ENCODE data around the gene AUTS2.

The AUTS2 gene

DNA sequence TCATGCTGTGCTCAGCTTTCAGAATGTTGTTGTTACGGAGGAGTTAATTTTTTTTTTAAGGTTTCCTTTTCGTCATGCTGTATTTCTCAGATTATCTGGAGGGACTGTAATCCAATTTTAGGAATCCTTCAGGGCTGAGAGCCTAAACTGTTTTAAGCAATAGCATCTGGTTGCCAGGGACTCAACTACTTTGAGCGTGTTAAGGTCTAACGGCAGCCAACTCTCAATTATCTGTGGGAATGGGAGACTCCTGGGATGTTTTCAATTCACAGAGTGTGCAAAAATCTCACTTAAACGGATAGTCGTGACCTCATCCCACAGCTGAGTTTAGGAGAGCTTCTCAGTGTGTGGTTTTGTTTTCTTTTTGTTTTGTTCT, 291.7 kb downstream of the AUTS2 start:
- no peak for TF ChIP-seq GATA2 (IDR thresholded peaks at IDR 0.05; ENCODE audit: low read depth, low read length)
- no peak for TF ChIP-seq GATA3 (IDR thresholded peaks at IDR 0.05; ENCODE audit: low read depth, low read length)

DNA sequence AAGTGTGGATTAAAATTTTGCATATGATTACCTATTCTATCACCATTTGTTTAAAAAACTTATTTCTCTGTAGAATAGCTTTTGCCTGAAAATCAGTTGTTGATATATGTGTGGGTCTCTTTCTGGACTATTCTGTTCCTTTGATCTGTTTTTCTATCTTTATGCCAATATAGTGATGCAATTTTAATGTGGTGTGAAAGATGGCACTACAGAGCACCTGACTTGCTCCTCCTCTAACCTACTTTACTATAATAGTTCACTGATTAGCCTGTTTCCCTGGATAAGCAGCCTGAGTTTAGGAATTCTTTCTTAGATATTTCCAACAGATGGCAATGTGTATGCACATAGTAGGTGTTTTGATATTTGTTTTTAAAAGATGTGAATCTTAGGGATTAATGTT, 294.5 kb downstream of the AUTS2 start:
- no peak for TF ChIP-seq GATA3 (IDR thresholded peaks at IDR 0.05; ENCODE audit: low read depth, low read length)
- TF ChIP-seq GATA2 (IDR thresholded peaks at IDR 0.05; ENCODE audit: low read depth, low read length), result no peak

DNA sequence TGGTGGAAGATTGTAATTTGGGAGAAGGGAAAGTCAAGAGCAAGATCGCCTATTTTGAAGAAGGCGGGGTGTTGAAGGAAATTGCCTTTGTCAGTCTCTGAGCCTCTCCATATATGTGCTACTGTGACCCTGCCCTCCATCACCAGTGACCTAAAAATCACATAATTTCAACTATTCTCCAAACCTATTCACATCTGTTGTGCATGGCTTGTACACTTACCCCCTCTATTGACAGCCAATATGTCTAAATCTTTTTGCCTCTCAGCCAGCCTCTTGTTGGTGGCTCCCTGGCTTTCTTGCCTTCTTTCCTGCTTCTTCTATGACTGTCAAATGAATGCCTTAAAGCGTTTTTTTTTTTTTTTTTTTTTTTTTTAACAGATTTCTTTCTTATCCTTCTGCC, 295.6 kb downstream of the AUTS2 start:
- TF ChIP-seq GATA2 (IDR thresholded peaks at IDR 0.05; ENCODE audit: low read depth, low read length) (no peak), GATA3 (IDR thresholded peaks at IDR 0.05; ENCODE audit: low read depth, low read length) (no peak)

DNA sequence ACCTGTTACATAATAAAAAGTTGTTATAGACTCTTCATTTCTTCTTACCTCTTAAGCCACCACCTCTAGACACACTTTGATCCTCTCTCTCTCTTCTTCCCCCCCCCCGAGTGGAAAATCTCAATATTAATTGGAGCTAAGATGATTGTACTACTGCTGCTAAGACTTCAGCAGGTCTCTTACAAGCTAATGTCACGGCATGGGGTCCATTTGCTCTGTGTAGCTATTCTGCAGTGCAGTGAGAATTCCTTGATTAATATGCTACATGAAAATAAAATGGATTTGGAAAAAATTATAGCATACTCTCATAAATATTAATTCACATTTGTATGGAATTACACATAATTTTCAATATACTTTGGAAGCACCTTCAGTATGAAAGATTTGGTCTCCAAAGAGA, 297.2 kb downstream of the AUTS2 start:
- TF ChIP-seq GATA2 (IDR thresholded peaks at IDR 0.05; ENCODE audit: low read depth, low read length) (no peak), GATA3 (IDR thresholded peaks at IDR 0.05; ENCODE audit: low read depth, low read length) (no peak)

DNA sequence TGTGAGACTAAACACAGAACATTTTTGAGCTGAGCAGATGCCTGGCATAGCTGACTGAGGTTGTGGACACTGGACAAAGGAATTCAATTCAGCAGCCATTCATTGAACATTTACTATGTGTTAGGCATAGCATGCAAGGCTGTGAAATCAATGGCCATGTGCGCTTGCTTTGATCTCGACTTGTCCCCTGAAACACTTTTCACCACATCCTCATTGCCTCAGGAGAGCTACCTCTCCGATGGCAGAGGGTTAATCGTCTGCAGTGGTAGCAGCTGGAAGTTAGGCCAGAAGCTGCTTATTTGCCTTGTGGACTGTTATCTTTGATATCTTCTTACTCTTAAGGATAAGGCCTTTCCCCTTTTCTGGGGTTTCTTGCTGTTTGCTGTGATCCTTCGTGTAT, 297.8 kb downstream of the AUTS2 start:
- no peak for TF ChIP-seq GATA2 (IDR thresholded peaks at IDR 0.05; ENCODE audit: low read depth, low read length)
- no peak for TF ChIP-seq GATA3 (IDR thresholded peaks at IDR 0.05; ENCODE audit: low read depth, low read length)

DNA sequence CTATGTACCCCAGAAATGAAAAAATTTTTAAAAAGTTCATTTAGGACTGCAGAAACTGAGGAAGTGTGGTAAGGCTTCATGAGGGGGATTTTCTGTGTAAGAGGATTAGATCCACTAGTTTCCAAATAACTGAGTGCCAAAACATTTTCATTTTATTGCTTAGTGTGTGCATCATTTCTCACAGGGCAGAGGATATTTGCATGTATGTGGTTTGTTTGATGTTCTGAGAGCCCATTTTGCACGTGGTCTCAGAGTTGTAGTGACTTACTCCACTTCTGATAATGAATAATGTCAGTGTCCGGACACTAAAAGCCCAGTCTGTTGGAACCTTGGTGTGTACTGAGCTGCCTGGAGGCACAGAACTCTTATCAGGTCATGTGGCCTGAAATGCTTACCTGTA, 299.9 kb downstream of the AUTS2 start:
- TF ChIP-seq GATA2 (IDR thresholded peaks at IDR 0.05; ENCODE audit: low read depth, low read length) (no peak), GATA3 (IDR thresholded peaks at IDR 0.05; ENCODE audit: low read depth, low read length) (no peak)

DNA sequence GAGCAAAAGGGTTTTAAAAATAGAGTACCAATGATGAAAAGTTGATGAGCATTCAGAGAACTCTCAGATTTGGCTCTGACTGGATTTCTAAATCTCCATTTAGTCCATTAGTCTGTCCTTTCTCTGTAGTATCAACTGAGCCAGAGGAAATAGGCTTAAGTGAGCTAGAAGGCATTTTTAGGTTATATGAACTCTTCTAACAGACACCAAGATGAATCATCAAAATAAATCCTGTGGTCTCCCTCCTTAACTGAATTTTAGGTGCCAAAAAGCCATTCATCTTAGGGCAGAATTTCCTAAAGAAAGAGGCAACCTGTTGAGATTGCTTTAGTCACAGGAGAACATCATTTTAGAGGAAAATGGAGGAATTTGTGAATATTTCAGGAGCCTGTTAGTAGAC, 305.1 kb downstream of the AUTS2 start:
- no peak for TF ChIP-seq GATA3 (IDR thresholded peaks at IDR 0.05; ENCODE audit: low read depth, low read length)
- no peak for TF ChIP-seq GATA2 (IDR thresholded peaks at IDR 0.05; ENCODE audit: low read depth, low read length)

DNA sequence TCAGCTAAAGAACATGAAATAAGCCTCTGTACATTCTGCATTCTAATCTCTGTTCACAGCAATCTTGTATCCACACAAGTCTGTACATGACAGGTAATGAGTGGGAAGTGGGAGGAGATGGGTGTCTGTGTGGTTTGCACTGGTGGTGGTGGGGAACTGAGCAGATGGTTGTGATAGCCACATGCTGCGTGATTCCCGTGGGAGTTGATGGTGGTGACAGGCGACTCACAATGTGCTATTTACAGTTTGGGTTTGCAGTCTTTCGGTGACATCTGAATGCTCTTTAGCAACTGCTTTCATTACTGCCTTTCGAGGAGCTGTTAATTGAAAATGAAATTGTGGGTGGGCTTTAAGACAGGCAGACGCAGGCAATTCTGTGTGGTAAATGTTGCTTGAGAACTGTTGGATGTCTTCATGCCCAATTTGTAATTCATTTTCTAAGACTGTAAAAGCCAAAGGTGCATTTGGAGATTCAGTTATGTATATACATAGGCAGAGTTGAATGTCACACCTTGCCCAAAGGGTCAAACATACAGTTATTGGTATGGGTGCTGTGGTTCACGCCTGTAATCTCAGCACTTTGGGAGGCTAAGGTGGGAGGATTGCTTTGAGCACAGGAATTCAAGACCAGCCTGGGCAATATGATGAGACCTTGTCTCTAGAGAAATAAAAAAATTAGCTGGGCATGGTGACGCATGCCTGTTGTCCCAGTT, 308.2 kb downstream of the AUTS2 start:
- TF ChIP-seq GATA2 (IDR thresholded peaks at IDR 0.05; ENCODE audit: low read depth, low read length) (no peak), GATA3 (IDR thresholded peaks at IDR 0.05; ENCODE audit: low read depth, low read length) (no peak)

DNA sequence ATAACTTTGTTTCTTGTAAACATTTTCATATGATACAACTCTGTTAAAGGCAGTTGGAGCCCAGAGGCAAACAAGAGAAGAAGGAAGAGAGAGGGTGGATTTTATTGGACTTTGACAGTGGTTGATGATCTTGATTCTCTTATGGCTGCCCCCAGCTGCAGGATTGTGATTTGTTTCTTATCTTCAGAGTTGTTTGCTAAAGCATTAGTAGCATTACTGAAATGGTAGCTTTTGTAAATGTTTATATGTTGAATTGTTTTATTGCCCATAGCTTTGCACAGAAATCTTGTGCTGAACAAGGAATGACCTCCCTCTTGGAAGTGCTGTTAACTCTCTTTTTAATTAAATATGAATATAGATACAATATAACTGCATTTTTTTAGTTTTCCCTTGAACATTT, 309.4 kb downstream of the AUTS2 start:
- TF ChIP-seq GATA3 (IDR thresholded peaks at IDR 0.05; ENCODE audit: low read depth, low read length) (no peak), GATA2 (IDR thresholded peaks at IDR 0.05; ENCODE audit: low read depth, low read length) (no peak)

DNA sequence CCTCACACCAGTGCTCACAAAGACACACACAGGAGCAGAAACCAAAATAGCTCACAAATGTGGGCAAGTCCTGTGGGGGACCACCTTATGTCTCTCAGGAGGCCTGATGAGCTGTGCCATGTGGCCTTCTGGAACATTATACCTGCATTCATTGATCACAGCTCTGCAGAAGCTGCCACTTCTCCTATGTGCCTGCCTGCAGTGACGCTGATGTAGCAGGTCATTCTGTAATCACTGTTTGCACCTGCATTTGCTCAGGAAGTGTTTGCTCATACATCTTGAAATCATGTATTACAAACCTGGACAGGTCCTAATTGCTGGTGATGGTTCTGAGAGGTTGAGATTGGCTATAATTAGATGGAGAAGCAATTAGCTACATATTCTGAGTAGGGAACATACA, 310.2 kb downstream of the AUTS2 start:
- no peak for TF ChIP-seq GATA2 (IDR thresholded peaks at IDR 0.05; ENCODE audit: low read depth, low read length)
- no peak for TF ChIP-seq GATA3 (IDR thresholded peaks at IDR 0.05; ENCODE audit: low read depth, low read length)

DNA sequence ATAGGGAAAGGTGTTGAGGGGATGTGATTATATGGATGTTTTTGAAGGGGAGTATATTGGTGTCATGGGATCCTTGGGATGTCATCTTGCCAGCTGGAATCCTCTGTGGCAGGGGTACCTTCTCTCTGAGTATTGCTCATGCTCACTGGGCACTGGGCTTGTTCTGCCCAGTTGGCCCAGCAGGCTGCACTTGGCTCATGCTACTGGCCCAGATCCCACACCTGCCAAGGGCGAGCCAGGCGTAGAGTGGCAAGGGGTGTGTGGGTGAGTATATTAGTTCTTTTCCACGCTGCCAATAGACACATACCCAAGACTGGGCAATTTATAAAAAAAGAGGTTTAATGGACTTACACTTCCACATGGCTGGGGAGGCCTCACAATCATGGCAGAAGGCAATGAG, 311.9 kb downstream of the AUTS2 start:
- TF ChIP-seq GATA3 (IDR thresholded peaks at IDR 0.05; ENCODE audit: low read depth, low read length) (no peak), GATA2 (IDR thresholded peaks at IDR 0.05; ENCODE audit: low read depth, low read length) (no peak)

DNA sequence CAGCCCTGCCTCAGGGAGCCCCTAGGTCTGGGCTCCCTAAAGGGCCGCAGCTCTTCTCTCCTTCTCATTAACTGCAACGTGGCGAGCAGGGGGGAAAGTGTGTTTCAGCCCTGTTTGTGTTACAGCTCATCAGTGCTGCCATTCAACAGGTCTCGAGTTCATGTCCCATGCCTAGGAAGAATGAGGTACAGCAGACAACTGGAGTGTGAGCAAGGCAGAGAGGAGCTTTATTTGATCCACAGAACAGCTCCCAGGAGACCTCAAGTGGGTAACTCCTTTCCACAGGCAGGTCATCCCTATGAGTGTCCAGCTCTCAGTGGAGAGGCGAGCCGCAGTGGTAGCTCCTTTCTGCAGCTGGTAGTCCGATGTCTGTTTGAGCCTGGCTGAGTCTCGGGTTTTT, 313.1 kb downstream of the AUTS2 start:
- TF ChIP-seq GATA3 (IDR thresholded peaks at IDR 0.05; ENCODE audit: low read depth, low read length), result no peak
- TF ChIP-seq GATA2 (IDR thresholded peaks at IDR 0.05; ENCODE audit: low read depth, low read length), result no peak

DNA sequence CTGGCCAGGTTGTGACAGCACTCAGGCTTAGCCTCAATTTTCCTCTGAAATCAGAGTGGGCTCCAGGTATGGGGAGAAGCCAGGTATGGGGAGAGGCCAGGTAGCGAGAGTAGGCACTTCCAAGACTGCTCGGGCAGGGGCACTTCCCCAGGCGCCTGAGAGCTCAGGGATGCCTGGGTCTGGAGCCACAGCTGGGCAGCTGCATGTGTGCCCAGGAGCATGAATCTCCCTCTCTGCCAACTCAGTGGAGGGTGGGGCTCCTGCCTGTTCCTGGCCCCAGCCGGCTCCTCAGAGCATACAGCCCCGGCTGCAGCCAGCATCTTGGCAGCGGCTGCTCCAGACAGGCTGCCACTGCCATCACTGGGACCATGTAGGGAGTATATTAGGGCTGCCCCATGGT, 313.9 kb downstream of the AUTS2 start:
- TF ChIP-seq GATA2 (IDR thresholded peaks at IDR 0.05; ENCODE audit: low read depth, low read length) (no peak), GATA3 (IDR thresholded peaks at IDR 0.05; ENCODE audit: low read depth, low read length) (no peak)

DNA sequence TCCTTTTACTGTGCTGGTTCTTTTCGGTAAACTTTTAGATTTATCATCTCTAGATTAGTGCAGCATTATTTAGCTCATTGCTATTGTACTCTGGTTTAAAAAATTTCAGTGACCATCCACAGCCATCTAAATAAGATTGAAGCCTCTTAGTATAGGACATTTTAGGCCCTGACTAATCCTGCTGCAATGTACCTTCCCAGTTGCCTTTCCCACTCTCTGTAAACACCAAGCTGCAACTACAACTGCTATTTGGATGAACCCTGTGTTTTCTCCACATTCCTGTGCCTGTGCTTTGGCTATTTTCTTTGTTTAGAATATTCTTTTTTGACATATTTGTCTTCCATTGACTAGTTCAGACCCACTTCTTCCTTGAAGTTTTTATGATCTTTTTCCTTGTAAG, 314.6 kb downstream of the AUTS2 start:
- TF ChIP-seq GATA3 (IDR thresholded peaks at IDR 0.05; ENCODE audit: low read depth, low read length) (no peak), GATA2 (IDR thresholded peaks at IDR 0.05; ENCODE audit: low read depth, low read length) (no peak)

DNA sequence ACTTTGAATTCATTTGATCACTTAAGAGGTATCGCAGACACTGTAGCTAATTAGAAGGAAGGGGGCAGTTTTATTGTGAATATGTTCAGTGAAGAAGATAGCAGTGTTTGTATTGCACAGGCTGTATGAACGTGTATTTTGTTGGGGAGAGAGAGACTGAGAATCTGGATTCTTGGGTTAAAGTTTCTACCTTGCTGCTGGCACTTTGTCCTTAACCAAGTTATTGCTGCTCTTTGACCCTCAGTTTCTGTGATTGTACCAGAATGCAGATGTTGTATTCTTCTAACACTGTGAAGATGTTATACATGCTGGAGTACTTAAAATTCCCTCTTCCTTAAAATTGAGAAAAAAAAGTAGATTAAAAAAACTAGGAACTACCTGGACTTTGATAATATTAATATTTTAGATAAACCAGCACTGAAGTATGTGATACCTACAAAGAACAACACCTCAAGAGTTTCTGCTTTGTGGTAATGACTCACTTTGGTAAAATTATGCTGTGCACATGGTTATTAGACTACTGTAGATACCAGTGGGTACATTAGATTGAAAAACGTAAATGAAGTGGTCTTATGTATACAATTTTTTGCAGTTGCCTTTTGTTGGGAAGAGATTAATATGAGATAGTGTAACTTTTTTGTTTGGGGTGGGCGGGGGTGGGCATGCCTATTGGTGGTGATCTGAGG, 321.3 kb downstream of the AUTS2 start:
- TF ChIP-seq GATA2 (IDR thresholded peaks at IDR 0.05; ENCODE audit: low read depth, low read length) (no peak), GATA3 (IDR thresholded peaks at IDR 0.05; ENCODE audit: low read depth, low read length) (no peak)
